Esophagus muscularis mucosa (tissue), 3 donors: Measurements from ENCODE around the gene LMO7.

Experiments
- CTCF ChIP-seq, 3 experiments: fragments of 200-600 bp in 2 of 3; fragments of 450-650 bp in 1 of 3; sonication (generic) in 2 of 3; IDR thresholded peaks; one replicate each; pipeline ENCODE4 v1.5.1; 2017 to 2019; ENCODE audit warnings: antibody characterized with exemption in 3 of 3, mild to moderate bottlenecking in 2 of 3, moderate library complexity in 1 of 3
- EP300 ChIP-seq: sonication (generic); formaldehyde crosslinking; IDR thresholded peaks from one replicate; pipeline ENCODE4 v1.6.1; 2017; ENCODE audit warnings: antibody characterized with exemption

- TF ChIP-seq CTCF (IDR thresholded peaks at IDR 0.05) (peak; percentile 19 to 52 (median 38)), EP300 (no peak)
These were observed 51.1 kb downstream of the LMO7 start for GRCh38 chr13:75687150-75687763.
